Measurements from ENCODE around the gene LTBR. TPM values are rescaled to one million over a fixed set of nuclear protein-coding genes. Genes with fewer than 3 reads are reported as not detected.

Gene LTBR
- total RNA-seq, 1 experiment from 2014 or later: 4.8 TPM

DNA sequence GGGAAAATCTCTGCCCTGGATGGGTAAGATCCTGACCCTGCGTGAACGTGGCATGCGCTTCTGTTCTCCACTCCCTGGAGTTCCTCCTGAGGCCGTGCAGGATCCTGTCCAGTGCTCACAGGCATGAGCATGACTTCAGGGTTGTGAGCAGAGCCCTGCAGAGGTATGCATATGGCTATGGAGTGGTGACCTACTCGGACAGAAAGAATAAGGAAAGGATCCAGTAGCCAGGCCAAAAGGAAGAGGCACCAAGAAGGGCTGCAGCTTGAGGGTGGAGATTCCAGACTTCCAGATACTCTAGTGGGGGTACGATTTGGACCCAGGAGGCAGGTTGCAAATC lies 40.0 kb downstream of the LTBR start:
- H2BK15ac ChIP-seq (ENCODE audit: low read depth, low read length): no peak overlapping the region
- no peaks in the 10 kb centered on the region for H3K27me3 ChIP-seq (ENCODE audit: insufficient read depth, low read length)
- H3K36me3 Mint-ChIP-seq (ENCODE audit: insufficient read depth in 1 of 3, low read depth in 3 of 3): no peaks in the 10 kb centered on the region
- no peak overlapping the region for H3K14ac ChIP-seq (ENCODE audit: insufficient read depth, low read length)
- H3K9ac ChIP-seq (ENCODE audit: extremely low read depth, insufficient read length, low read length): no peak overlapping the region
- H4K91ac ChIP-seq (ENCODE audit: insufficient read length, low read depth, low read length): no peak overlapping the region
- H2AK5ac ChIP-seq (ENCODE audit: insufficient read length, low read length): no peak overlapping the region
- H3K23ac ChIP-seq (ENCODE audit: insufficient read length, low read depth, low read length): no peak overlapping the region
- H2BK20ac ChIP-seq (ENCODE audit: low read depth, low read length, poor library complexity, severe bottlenecking): no peak overlapping the region
- no peaks in the 10 kb centered on the region for H3K79me2 ChIP-seq (ENCODE audit: insufficient read depth, low read length)
- no peak overlapping the region for H3K56ac ChIP-seq (ENCODE audit: insufficient read length, low read depth, low read length)
- H3K79me1 ChIP-seq (ENCODE audit: insufficient read depth, low read depth, low read length, poor library complexity, severe bottlenecking): no peaks in the 10 kb centered on the region
- H3K9me3 ChIP-seq (ENCODE audit: control insufficient read depth, low read depth, low read length): no peaks in the 10 kb centered on the region
- H3K4ac ChIP-seq (ENCODE audit: low read depth, low read length): no peak overlapping the region
- no peaks in the 10 kb centered on the region for H3K23me2 ChIP-seq (ENCODE audit: insufficient read length, low read depth, low read length, poor library complexity, severe bottlenecking)
- WGBS (ENCODE audit: extremely low coverage, insufficient read length, low lambda C conversion rate): no CpG with 5 or more reads among the region's 6 CpGs
- H4K20me1 ChIP-seq (ENCODE audit: control insufficient read depth, insufficient read depth, insufficient read length): no peaks in the 10 kb centered on the region
- no peaks in the 10 kb centered on the region for H3K9me3 Mint-ChIP-seq
- no peak for DNase-seq
- H2AFZ ChIP-seq (ENCODE audit: low read length): no peak overlapping the region
- H3K27ac Mint-ChIP-seq: no peak overlapping the region
- H2BK120ac ChIP-seq (ENCODE audit: low read depth, low read length, poor library complexity, severe bottlenecking): no peak overlapping the region
- H3K27me3 Mint-ChIP-seq (ENCODE audit: low read depth): peaks cover 6% of the 10 kb centered on the region
- H3K27ac ChIP-seq (ENCODE audit: insufficient read length, low read depth, low read length): no peak overlapping the region
- H3K18ac ChIP-seq (ENCODE audit: insufficient read length, low read depth, low read length): no peak overlapping the region
- peaks cover 5% of the 10 kb centered on the region in 2 experiments for H3K4me1 Mint-ChIP-seq
- H2BK5ac ChIP-seq (ENCODE audit: insufficient read length, low read length): no peak overlapping the region
- H3K4me2 ChIP-seq (ENCODE audit: insufficient read depth, insufficient read length, low read length): no peak overlapping the region
- TF ChIP-seq, protein P1, sequence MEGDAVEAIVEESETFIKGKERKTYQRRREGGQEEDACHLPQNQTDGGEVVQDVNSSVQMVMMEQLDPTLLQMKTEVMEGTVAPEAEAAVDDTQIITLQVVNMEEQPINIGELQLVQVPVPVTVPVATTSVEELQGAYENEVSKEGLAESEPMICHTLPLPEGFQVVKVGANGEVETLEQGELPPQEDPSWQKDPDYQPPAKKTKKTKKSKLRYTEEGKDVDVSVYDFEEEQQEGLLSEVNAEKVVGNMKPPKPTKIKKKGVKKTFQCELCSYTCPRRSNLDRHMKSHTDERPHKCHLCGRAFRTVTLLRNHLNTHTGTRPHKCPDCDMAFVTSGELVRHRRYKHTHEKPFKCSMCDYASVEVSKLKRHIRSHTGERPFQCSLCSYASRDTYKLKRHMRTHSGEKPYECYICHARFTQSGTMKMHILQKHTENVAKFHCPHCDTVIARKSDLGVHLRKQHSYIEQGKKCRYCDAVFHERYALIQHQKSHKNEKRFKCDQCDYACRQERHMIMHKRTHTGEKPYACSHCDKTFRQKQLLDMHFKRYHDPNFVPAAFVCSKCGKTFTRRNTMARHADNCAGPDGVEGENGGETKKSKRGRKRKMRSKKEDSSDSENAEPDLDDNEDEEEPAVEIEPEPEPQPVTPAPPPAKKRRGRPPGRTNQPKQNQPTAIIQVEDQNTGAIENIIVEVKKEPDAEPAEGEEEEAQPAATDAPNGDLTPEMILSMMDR (conservative IDR thresholded peaks at IDR 0.05): no peak
- H2BK12ac ChIP-seq (ENCODE audit: insufficient read length, low read depth, low read length): no peak overlapping the region
- no peak overlapping the region for H3T11ph ChIP-seq (ENCODE audit: low read length)
- H4K8ac ChIP-seq (replicated peaks; ENCODE audit: insufficient read length, low read depth, low read length): no peak overlapping the region
- H3K4me1 ChIP-seq (ENCODE audit: insufficient read depth, low read length): no peaks in the 10 kb centered on the region
- no peak overlapping the region for H4K5ac ChIP-seq (ENCODE audit: insufficient read length, low read depth, low read length)
- H3K4me3 Mint-ChIP-seq: no peak overlapping the region

All from H9 (cell line).